ENCODE data around the gene SPATA12. TPM values are rescaled to one million over a fixed set of nuclear protein-coding genes. Genes with fewer than 3 reads are reported as not detected.

The SPATA12 gene
- total and polyA plus RNA-seq, 2 donors (not counting 3 experiments of a cell fraction or from before 2014, with no cell fraction given) = 0.18 TPM; not detected in 1

DNA sequence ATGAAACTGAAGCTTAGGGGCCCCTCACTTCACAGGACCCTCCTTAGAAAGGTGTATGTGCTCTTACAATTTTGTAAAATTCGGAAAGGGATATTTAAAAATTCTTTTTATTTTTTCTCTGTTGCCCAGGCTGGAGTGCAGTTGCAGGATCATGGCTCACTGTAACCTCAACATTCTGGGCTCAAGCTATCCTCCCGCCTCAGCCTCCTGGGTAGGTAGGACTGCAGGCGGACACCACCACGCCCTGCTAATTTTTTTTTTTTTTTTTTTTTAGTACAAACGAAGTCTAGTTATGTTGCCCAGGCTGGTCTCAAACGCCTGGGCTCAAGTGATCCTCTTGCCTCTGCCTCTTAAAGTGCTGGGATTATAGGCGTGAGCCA, 45.1 kb upstream of the SPATA12 start:
- H4K20me1 ChIP-seq (replicated peaks; ENCODE audit: control insufficient read depth, extremely low read depth, insufficient read depth, low read length) = no peaks in the 10 kb centered on the region
- H3K4me3 ChIP-seq (replicated peaks in 1 of 3; ENCODE audit: insufficient read depth in 1 of 3, low read depth in 1 of 3, low read length in 3 of 3) = no peak overlapping the region
- ChIA-PET CTCF (interaction anchor here (1.5 kb wide), 1 partner anchor 20 kb away, joined by 3 read pairs; no protein-coding TSS in a partner anchor), POLR2A (no interaction called here)
- H3K9me1 ChIP-seq (replicated peaks; ENCODE audit: control insufficient read depth, extremely low read depth, insufficient read depth, low read length) = no peaks in the 10 kb centered on the region
- no TSS peak for BruUV-seq (replicated peaks)
- FAIRE-seq = no peak
- no peaks in the 10 kb centered on the region for H3K4me1 ChIP-seq (ENCODE audit: control insufficient read depth, extremely low read depth, insufficient read depth, low read length)
- no peaks in the 10 kb centered on the region for H3K79me2 ChIP-seq (ENCODE audit: control insufficient read depth, insufficient read depth, low read length)
- H3K27ac ChIP-seq (ENCODE audit: insufficient read depth, low read depth, low read length) = no peak overlapping the region
- DNase-seq (ENCODE audit: low read depth, low spot score) = no peak
- H3K36me3 ChIP-seq (ENCODE audit: control insufficient read depth in 2 of 2, extremely low read depth in 1 of 2, insufficient read depth in 2 of 2, low read length in 2 of 2) = no peaks in the 10 kb centered on the region
- H3K27me3 ChIP-seq (ENCODE audit: control insufficient read depth in 2 of 2, insufficient read depth in 2 of 2, low read length in 2 of 2) = no peaks in the 10 kb centered on the region
- TF ChIP-seq, protein P1, sequence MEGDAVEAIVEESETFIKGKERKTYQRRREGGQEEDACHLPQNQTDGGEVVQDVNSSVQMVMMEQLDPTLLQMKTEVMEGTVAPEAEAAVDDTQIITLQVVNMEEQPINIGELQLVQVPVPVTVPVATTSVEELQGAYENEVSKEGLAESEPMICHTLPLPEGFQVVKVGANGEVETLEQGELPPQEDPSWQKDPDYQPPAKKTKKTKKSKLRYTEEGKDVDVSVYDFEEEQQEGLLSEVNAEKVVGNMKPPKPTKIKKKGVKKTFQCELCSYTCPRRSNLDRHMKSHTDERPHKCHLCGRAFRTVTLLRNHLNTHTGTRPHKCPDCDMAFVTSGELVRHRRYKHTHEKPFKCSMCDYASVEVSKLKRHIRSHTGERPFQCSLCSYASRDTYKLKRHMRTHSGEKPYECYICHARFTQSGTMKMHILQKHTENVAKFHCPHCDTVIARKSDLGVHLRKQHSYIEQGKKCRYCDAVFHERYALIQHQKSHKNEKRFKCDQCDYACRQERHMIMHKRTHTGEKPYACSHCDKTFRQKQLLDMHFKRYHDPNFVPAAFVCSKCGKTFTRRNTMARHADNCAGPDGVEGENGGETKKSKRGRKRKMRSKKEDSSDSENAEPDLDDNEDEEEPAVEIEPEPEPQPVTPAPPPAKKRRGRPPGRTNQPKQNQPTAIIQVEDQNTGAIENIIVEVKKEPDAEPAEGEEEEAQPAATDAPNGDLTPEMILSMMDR (IDR thresholded peaks at IDR 0.05; ENCODE audit: extremely low read depth in 1 of 2, insufficient read depth in 1 of 2, low read depth in 1 of 2, low read length in 2 of 2) = no peak
- no peak for TF ChIP-seq FOS (IDR thresholded peaks at IDR 0.05; ENCODE audit: borderline replicate concordance, insufficient read depth, low read length)
- no peak for TF ChIP-seq JUN (IDR thresholded peaks at IDR 0.05; ENCODE audit: borderline replicate concordance, insufficient read depth, insufficient read length, low read depth)
- TF ChIP-seq GATA2 (IDR thresholded peaks at IDR 0.05; ENCODE audit: insufficient read depth, insufficient read length, low read depth, low read length) = no peak
- TF ChIP-seq MYC (IDR thresholded peaks at IDR 0.05; ENCODE audit: low read depth, low read length) = no peak
- no peak for TF ChIP-seq EZH2 (IDR thresholded peaks at IDR 0.05; ENCODE audit: borderline replicate concordance, low read depth, low read length, severe bottlenecking)
- no peak for TF ChIP-seq POLR2A (IDR thresholded peaks at IDR 0.05; ENCODE audit: low read depth, low read length)
- TF ChIP-seq MAX (IDR thresholded peaks at IDR 0.05; ENCODE audit: insufficient read depth, insufficient read length) = no peak
- no peak for TF ChIP-seq POLR2AphosphoS5 (IDR thresholded peaks at IDR 0.05; ENCODE audit: insufficient read depth, low read depth, low read length)
- H3K9ac ChIP-seq (replicated peaks; ENCODE audit: extremely low read depth, insufficient read depth, low read length) = no peak overlapping the region
- H3K9me3 ChIP-seq (replicated peaks; ENCODE audit: control insufficient read depth, insufficient read depth, low read length) = no peaks in the 10 kb centered on the region
- no peak overlapping the region for H3K4me2 ChIP-seq (ENCODE audit: insufficient read depth, low read length)
- intact Hi-C loops (cut with micrococcal nuclease) (no loop called here), dilution Hi-C loops (cut with MboI; ENCODE audit: extremely low pct_ligation_motif_present, low sequenced_read_pairs) (no loop called here)
- no peak overlapping the region for H2AFZ ChIP-seq (ENCODE audit: low read depth, low read length)

All from endothelial cell of umbilical vein (primary cell).